Stomach (tissue), 4 donors: ENCODE results near the gene BEST2.
A peak's percentile ranks its signal among the peaks of the same experiment; 100 is the strongest.

Experiments used
- CTCF ChIP-seq, 7 experiments: fragments of 450-650 bp in 4 of 7; fragments of 200-600 bp in 3 of 7; sonication (generic) in 3 of 7; IDR thresholded peaks; one replicate each; pipeline ENCODE4 v1.5.1; 2016 to 2019; ENCODE audit warnings: antibody characterized with exemption in 7 of 7, control low read depth in 2 of 7, mild to moderate bottlenecking in 1 of 7
- POLR2A ChIP-seq, 4 donors: fragments of 450-650 bp; IDR thresholded peaks; one replicate each; pipeline ENCODE4 v1.6.1; 2016; ENCODE audit warnings: antibody characterized with exemption in 4 of 4, control low read depth in 2 of 4, mild to moderate bottlenecking in 1 of 4, moderate library complexity in 1 of 4
- POLR2AphosphoS5 ChIP-seq, 3 donors: sonication (generic); formaldehyde crosslinking; IDR thresholded peaks; one replicate each; pipeline ENCODE4 v1.6.1; 2016; ENCODE audit warnings: antibody characterized with exemption in 3 of 3

GRCh38 chr19:12789904-12790619 is 38.5 kb downstream of the BEST2 start:
- peak in 2 of 4 donors; percentile 45 to 84 for TF ChIP-seq POLR2A (IDR thresholded peaks at IDR 0.05)
- no peak for TF ChIP-seq CTCF (IDR thresholded peaks at IDR 0.05)
- peak; percentile 91 to 98 (median 97) for TF ChIP-seq POLR2AphosphoS5 (IDR thresholded peaks at IDR 0.05)
